PC-3 (cell line): Measurements from ENCODE around the gene COL4A1. TPM values are rescaled to one million over a fixed set of nuclear protein-coding genes. Genes with fewer than 3 reads are reported as not detected.

Source experiments
- ATAC-seq: fragments of 200-7000 bp; cut with Tn5 transposase; 2 replicates; pipeline ENCODE4 v1.9.1; 2020; ENCODE audit warnings: mild to moderate bottlenecking, moderate library complexity
- BruUV-seq: library from RNA; stranded (reverse); fragments of 400-500 nt; replicated peaks from 2 replicates; lab custom pipeline; 2021; lab: Mats Ljungman, UMichigan
- CTCF ChIA-PET: fragments of 300-600 bp; sonication (Branson Sonifier 250); formaldehyde crosslinking; loops from one replicate; lab custom pipeline; 2022; ENCODE audit warnings: antibody characterized with exemption; lab: Charles Lee
- POLR2A ChIA-PET: fragments of 300-600 bp; sonication (Branson Sonifier 250); formaldehyde crosslinking; loops from one replicate; lab custom pipeline; 2022; ENCODE audit warnings: antibody characterized with exemption; ENCODE audit not compliant: unreplicated experiment; lab: Charles Lee
- DNase-seq: peaks from one replicate; pipeline ENCODE4 v3.0.0-alpha.2; 2015
- H2AFZ ChIP-seq: fragments of 300-600 bp; sonication (generic); 2 replicates; pipeline ENCODE4 v1.6.0; 2016; ENCODE audit warnings: antibody characterized with exemption, low read length
- H3F3A ChIP-seq: fragments of 300-600 bp; sonication (generic); one replicate; pipeline ENCODE4 v1.6.0; 2017; ENCODE audit warnings: antibody characterized with exemption, low read length, control low read depth, mild to moderate bottlenecking; ENCODE audit not compliant: unreplicated experiment
- H3K27ac ChIP-seq: fragments of 300-600 bp; sonication (generic); 2 replicates; pipeline ENCODE4 v1.5.1; 2016; ENCODE audit warnings: mild to moderate bottlenecking, low read length
- H3K27me3 ChIP-seq: fragments of 300-600 bp; sonication (generic); 2 replicates; pipeline ENCODE4 v1.6.1; 2016; ENCODE audit warnings: low read length, mixed read lengths
- H3K36me3 ChIP-seq: fragments of 300-600 bp; sonication (generic); 2 replicates; pipeline ENCODE4 v1.6.1; 2016; ENCODE audit warnings: low read depth, mixed run types, low read length, mixed read lengths
- H3K4me1 ChIP-seq: fragments of 300-600 bp; sonication (generic); 2 replicates; pipeline ENCODE4 v1.5.1; 2016; ENCODE audit warnings: low read length; ENCODE audit not compliant: insufficient read depth
- H3K4me2 ChIP-seq: fragments of 300-600 bp; sonication (generic); 2 replicates; pipeline ENCODE4 v1.6.0; 2016; ENCODE audit warnings: low read length
- H3K4me3 ChIP-seq: fragments of 300-600 bp; sonication (generic); 2 replicates; pipeline ENCODE4 v1.5.1; 2016; ENCODE audit warnings: mild to moderate bottlenecking, low read length, mixed read lengths
- H3K79me2 ChIP-seq: fragments of 300-600 bp; sonication (generic); 2 replicates; pipeline ENCODE4 v1.6.1; 2017; ENCODE audit warnings: low read length, mixed read lengths
- H3K9ac ChIP-seq: fragments of 300-600 bp; sonication (generic); 2 replicates; pipeline ENCODE4 v1.6.0; 2016; ENCODE audit warnings: mild to moderate bottlenecking, low read length
- H3K9me2 ChIP-seq: fragments of 300-600 bp; sonication (generic); replicated peaks from 2 replicates; pipeline ENCODE4 v1.6.1; 2016; ENCODE audit warnings: mixed run types, low read length, mixed read lengths
- H3K9me3 ChIP-seq: fragments of 300-600 bp; sonication (generic); 2 replicates; pipeline ENCODE4 v1.6.1; 2016; ENCODE audit warnings: low read length, mixed read lengths
- H4K20me1 ChIP-seq: fragments of 300-600 bp; sonication (generic); 2 replicates; pipeline ENCODE4 v1.6.1; 2016; ENCODE audit warnings: low read length, mixed read lengths
- CTCF ChIP-seq: fragments of 300-600 bp; sonication (generic); conservative IDR thresholded peaks from 2 replicates; pipeline ENCODE4 v1.5.1; 2017; ENCODE audit warnings: antibody characterized with exemption, low read depth, mild to moderate bottlenecking, low read length
- EZH2 ChIP-seq: fragments of 300-600 bp; sonication (generic); IDR thresholded peaks from one replicate; pipeline ENCODE4 v1.6.1; 2017; ENCODE audit warnings: antibody characterized with exemption, mild to moderate bottlenecking, low read length; ENCODE audit not compliant: unreplicated experiment
- EZH2phosphoT487 ChIP-seq: fragments of 300-600 bp; sonication (generic); IDR thresholded peaks from 2 replicates; pipeline ENCODE4 v1.6.1; 2018; ENCODE audit warnings: mild to moderate bottlenecking, antibody characterized with exemption, low read length, borderline replicate concordance
- intact Hi-C: fragments of 100-400 bp; cut with micrococcal nuclease; formaldehyde crosslinking; loops from 2 replicates; pipeline ENCODE4 v1.9.0; 2023
- total RNA-seq: library from RNA; depleted of rRNA; stranded (reverse); fragments of >200 nt; gene quantifications from 2 replicates; pipeline ENCODE4 v1.2.3, GENCODE V29; 2014

The COL4A1 gene
- total RNA-seq, 1 experiment from 2014 or later, result 48.7 TPM

- Histone ChIP-seq H3F3A (no peaks in the 10 kb centered on the region), H3K4me3 (no peak overlapping the region), H3K27me3 (no peaks in the 10 kb centered on the region), H3K9me3 (no peaks in the 10 kb centered on the region), H3K4me2 (no peak overlapping the region), H3K27ac (no peak overlapping the region), H4K20me1 (no peaks in the 10 kb centered on the region), H3K79me2 (peaks cover 41% of the 10 kb centered on the region), H2AFZ (no peak overlapping the region), H3K9me2 (no peaks in the 10 kb centered on the region), H3K36me3 (no peaks in the 10 kb centered on the region), H3K4me1 (peaks cover 27% of the 10 kb centered on the region), H3K9ac (no peak overlapping the region)
- POLR2A ChIA-PET, result no interaction called here
- TF ChIP-seq EZH2phosphoT487 (no peak), EZH2 (no peak), CTCF (no peak)
- no TSS peak for BruUV-seq
- DNase-seq (no peak), ATAC-seq (no peak)
- intact Hi-C loops, result no loop called here
- CTCF ChIA-PET, result no interaction called here
Observed at GRCh38 chr13:110353339-110353977, 46.5 kb upstream of the COL4A1 start.

GRCh38 chr13:110352735-110353134 lies 45.8 kb upstream of the COL4A1 start:
- BruUV-seq, result no TSS peak
- ATAC-seq (no peak), DNase-seq (no peak)
- POLR2A ChIA-PET, result no interaction called here
- H3K9ac ChIP-seq, result no peak overlapping the region
- intact Hi-C loops, result no loop called here
- peaks cover 33% of the 10 kb centered on the region for H3K4me1 ChIP-seq
- no peak for TF ChIP-seq EZH2
- TF ChIP-seq CTCF, result peak; percentile 49; the same call in 1 of the 2 replicates
- no peaks in the 10 kb centered on the region for H3K9me2 ChIP-seq
- H3K27ac ChIP-seq, result no peak overlapping the region
- H3F3A ChIP-seq, result no peaks in the 10 kb centered on the region
- no peak overlapping the region for H2AFZ ChIP-seq
- no peak overlapping the region for H3K4me3 ChIP-seq
- CTCF ChIA-PET, result no interaction called here
- no peaks in the 10 kb centered on the region for H3K9me3 ChIP-seq
- H3K36me3 ChIP-seq, result no peaks in the 10 kb centered on the region
- no peak overlapping the region for H3K4me2 ChIP-seq
- no peaks in the 10 kb centered on the region for H4K20me1 ChIP-seq
- peaks cover 42% of the 10 kb centered on the region for H3K79me2 ChIP-seq
- no peaks in the 10 kb centered on the region for H3K27me3 ChIP-seq

DNA sequence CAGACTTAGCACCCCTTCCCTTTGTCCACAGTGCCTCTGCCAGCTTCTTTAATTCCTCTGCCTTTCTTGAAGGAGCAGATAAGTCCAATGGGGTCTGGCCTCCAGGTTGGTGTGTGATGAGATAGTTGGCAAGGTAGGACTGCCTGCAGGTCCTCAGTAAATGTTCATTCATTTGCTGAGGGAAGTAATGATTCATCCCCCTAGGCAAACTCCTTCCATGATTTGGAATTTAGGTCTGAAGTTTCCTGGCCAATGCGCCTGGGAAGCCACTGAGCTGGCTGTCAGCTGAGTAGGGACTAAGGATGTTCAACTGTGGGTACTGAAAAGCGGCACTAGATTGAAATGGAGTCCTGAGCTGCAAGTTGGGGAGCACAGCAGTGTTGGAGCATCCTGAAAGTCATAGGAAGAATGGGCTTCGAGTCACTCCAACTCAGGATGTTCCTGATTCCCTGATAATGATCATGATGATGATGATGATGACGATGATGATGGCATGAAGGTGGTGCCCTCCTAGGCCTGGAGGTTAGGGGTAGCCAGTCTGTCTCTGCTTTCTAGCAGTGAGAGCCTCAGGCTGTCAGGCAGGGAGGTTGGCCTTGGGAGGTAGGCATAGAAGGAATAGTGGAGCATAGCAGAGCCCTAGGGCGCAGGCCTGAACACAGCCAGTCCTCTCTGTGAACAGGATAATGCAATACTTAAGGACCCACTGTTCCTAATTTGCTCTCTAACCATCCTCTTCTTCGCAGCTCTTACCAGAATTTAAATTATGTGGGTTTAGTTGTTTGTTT lies 44.9 kb upstream of the COL4A1 start:
- H4K20me1 ChIP-seq, result no peaks in the 10 kb centered on the region
- intact Hi-C loops, result no loop called here
- no TSS peak for BruUV-seq
- no peaks in the 10 kb centered on the region for H3K9me3 ChIP-seq
- no peak overlapping the region for H2AFZ ChIP-seq
- H3K9ac ChIP-seq, result no peak overlapping the region
- H3K4me1 ChIP-seq, result peaks cover 41% of the 10 kb centered on the region
- H3F3A ChIP-seq, result peaks cover 4% of the 10 kb centered on the region
- POLR2A ChIA-PET, result no interaction called here
- H3K9me2 ChIP-seq, result no peaks in the 10 kb centered on the region
- ATAC-seq, result no peak
- CTCF ChIA-PET, result no interaction called here
- peak overlapping the region; percentile 14; the same call in 1 of the 2 replicates for H3K27ac ChIP-seq
- no peaks in the 10 kb centered on the region for H3K27me3 ChIP-seq
- TF ChIP-seq CTCF (no peak), EZH2 (no peak), EZH2phosphoT487 (no peak)
- peaks cover 42% of the 10 kb centered on the region for H3K79me2 ChIP-seq
- H3K36me3 ChIP-seq, result no peaks in the 10 kb centered on the region
- no peak overlapping the region for H3K4me2 ChIP-seq
- H3K4me3 ChIP-seq, result no peak overlapping the region
- DNase-seq, result peak; percentile 44
